ENCODE measurements around the gene DNAH1. TPM values are rescaled to one million over a fixed set of nuclear protein-coding genes. Genes with fewer than 3 reads are reported as not detected.

The DNAH1 gene
- total RNA-seq, 1 donor from 2014 or later: 0.80 TPM

- no peaks in the 10 kb centered on the region for H3K36me3 ChIP-seq
- H2AFZ ChIP-seq (replicated peaks): no peak overlapping the region
- no peak overlapping the region for H3K27ac ChIP-seq
Observed at GRCh38 chr3:52400275-52400793, 84.2 kb downstream of the DNAH1 start.

DNA sequence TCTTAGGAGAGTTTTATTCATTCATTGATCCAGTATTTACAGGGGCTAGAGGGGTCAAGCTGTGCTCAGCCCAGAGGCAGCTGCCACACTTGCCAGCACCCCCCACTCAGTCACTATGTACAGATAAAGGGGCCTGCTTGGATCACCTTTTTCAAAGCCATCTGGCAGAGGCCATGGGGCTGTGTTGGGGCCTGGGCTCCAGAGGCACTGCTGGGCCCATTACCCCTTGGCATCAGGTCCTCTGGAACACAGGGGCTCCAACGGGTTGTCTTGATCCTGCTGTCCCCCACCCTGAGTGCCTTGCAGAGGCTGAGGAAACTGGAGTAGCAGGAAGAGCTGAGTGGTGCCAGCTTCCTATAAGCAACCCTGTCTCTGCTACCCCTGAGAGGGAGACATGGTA lies 84.9 kb downstream of the DNAH1 start:
- Mint-ChIP-seq H3K4me3 (no peak overlapping the region), H3K27ac (no peak overlapping the region), H3K27me3 (ENCODE audit: insufficient read depth, low read depth) (peaks cover 14% of the 10 kb centered on the region), H3K4me1 (no peaks in the 10 kb centered on the region), H3K9me3 (no peaks in the 10 kb centered on the region), H3K36me3 (peaks cover 14% of the 10 kb centered on the region)
- Histone ChIP-seq H3F3A (ENCODE audit: low read depth) (no peaks in the 10 kb centered on the region), H3K9ac (no peak overlapping the region), H3K79me2 (ENCODE audit: low read depth) (no peaks in the 10 kb centered on the region), H3K36me3 (no peaks in the 10 kb centered on the region), H4K20me1 (ENCODE audit: low read depth) (no peaks in the 10 kb centered on the region), H3K27me3 (no peaks in the 10 kb centered on the region), H3K27ac (no peak overlapping the region), H3K4me1 (no peaks in the 10 kb centered on the region), H3K4me3 (no peak overlapping the region), H3K4me2 (no peak overlapping the region), H3K9me3 (ENCODE audit: low read depth) (no peaks in the 10 kb centered on the region), H2AFZ (replicated peaks) (no peak overlapping the region)
- DNase-seq (ENCODE audit: low spot score): no peak
- TF ChIP-seq EZH2phosphoT487 (IDR thresholded peaks at IDR 0.05): no peak
- TF ChIP-seq EZH2 (IDR thresholded peaks at IDR 0.05): no peak

More at GRCh38 chr3:52400275-52400793, 84.2 kb downstream of the DNAH1 start:
- no peak for DNase-seq (ENCODE audit: low spot score)
- Mint-ChIP-seq H3K4me3 (no peak overlapping the region), H3K4me1 (no peaks in the 10 kb centered on the region), H3K27ac (no peak overlapping the region), H3K9me3 (no peaks in the 10 kb centered on the region), H3K27me3 (ENCODE audit: insufficient read depth, low read depth) (peaks cover 14% of the 10 kb centered on the region), H3K36me3 (peaks cover 14% of the 10 kb centered on the region)
- no peaks in the 10 kb centered on the region for H3K4me1 ChIP-seq
- H4K20me1 ChIP-seq (ENCODE audit: low read depth): no peaks in the 10 kb centered on the region
- no peaks in the 10 kb centered on the region for H3F3A ChIP-seq (ENCODE audit: low read depth)
- no peaks in the 10 kb centered on the region for H3K79me2 ChIP-seq (ENCODE audit: low read depth)
- no peak overlapping the region for H3K4me2 ChIP-seq
- no peak overlapping the region for H3K9ac ChIP-seq
- H3K4me3 ChIP-seq: no peak overlapping the region
- no peak for TF ChIP-seq CTCF (IDR thresholded peaks at IDR 0.05)
- TF ChIP-seq EZH2 (IDR thresholded peaks at IDR 0.05): no peak
- TF ChIP-seq EZH2phosphoT487 (IDR thresholded peaks at IDR 0.05): no peak
- no peaks in the 10 kb centered on the region for H3K27me3 ChIP-seq
- no peaks in the 10 kb centered on the region for H3K9me3 ChIP-seq (ENCODE audit: low read depth)

DNA sequence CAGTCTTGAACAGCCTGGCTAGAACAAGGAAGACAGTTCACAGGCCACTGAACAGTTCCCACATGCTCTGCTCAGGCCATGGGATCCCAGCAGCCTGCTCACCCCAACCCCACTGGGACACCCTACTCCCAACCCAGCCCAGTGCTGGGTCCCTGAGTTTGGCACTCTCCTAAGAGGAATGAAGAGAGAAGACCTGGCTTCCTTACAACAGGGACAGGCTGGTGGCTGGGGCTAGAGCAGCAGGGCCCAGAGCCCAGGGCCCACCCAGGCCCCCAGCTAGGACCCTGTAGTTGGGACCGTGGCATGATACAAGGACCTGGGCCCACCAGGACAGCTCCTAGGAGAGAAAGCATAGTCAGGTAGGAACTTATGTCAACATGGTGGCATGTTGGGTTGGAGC lies 85.4 kb downstream of the DNAH1 start:
- no peaks in the 10 kb centered on the region for H3K27me3 ChIP-seq
- H3K79me2 ChIP-seq (ENCODE audit: low read depth): no peaks in the 10 kb centered on the region
- H3K9me3 ChIP-seq (ENCODE audit: low read depth): no peaks in the 10 kb centered on the region
- Mint-ChIP-seq H3K4me1 (no peaks in the 10 kb centered on the region), H3K4me3 (no peak overlapping the region), H3K27ac (no peak overlapping the region), H3K9me3 (no peaks in the 10 kb centered on the region), H3K27me3 (ENCODE audit: insufficient read depth, low read depth) (peaks cover 14% of the 10 kb centered on the region), H3K36me3 (peaks cover 14% of the 10 kb centered on the region)
- H3K36me3 ChIP-seq: no peaks in the 10 kb centered on the region
- H3F3A ChIP-seq (ENCODE audit: low read depth): no peaks in the 10 kb centered on the region
- TF ChIP-seq CTCF (IDR thresholded peaks at IDR 0.05): no peak
- TF ChIP-seq EZH2phosphoT487 (IDR thresholded peaks at IDR 0.05): no peak
- TF ChIP-seq EZH2 (IDR thresholded peaks at IDR 0.05): no peak
- no peak overlapping the region for H3K9ac ChIP-seq
- H3K27ac ChIP-seq: no peak overlapping the region
- DNase-seq (ENCODE audit: low spot score): no peak
- H4K20me1 ChIP-seq (ENCODE audit: low read depth): no peaks in the 10 kb centered on the region
- no peak overlapping the region for H3K4me3 ChIP-seq
- no peaks in the 10 kb centered on the region for H3K4me1 ChIP-seq
- H2AFZ ChIP-seq (replicated peaks): no peak overlapping the region
- no peak overlapping the region for H3K4me2 ChIP-seq

DNA sequence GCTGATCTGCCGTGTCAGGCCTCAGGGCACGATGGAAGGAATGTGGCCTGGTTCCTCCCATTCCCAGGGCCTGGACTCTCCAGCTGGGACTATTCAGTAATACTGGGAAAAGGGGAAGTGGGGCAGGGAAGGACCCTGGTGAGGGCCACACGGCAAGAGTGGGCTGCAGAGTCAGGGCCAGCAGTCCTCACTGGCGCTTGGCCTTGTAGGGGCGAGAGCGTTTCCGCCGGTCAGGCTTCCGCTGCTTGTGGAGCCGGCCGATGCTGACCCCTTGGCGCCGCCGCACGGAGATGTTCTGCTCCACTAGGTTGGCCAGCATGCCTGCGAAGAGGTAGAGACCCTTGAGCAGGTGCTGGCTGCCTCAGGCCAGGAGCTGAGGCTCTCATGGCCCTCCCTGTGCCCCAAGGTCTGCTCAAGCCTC lies 86.0 kb downstream of the DNAH1 start:
- Histone ChIP-seq H3K27ac (no peak overlapping the region), H3K4me1 (no peaks in the 10 kb centered on the region), H4K20me1 (ENCODE audit: low read depth) (no peaks in the 10 kb centered on the region), H3K36me3 (no peaks in the 10 kb centered on the region), H3K9me3 (ENCODE audit: low read depth) (no peaks in the 10 kb centered on the region), H3K9ac (no peak overlapping the region), H3F3A (ENCODE audit: low read depth) (no peaks in the 10 kb centered on the region), H3K4me3 (no peak overlapping the region), H3K79me2 (ENCODE audit: low read depth) (no peaks in the 10 kb centered on the region), H3K4me2 (no peak overlapping the region), H2AFZ (replicated peaks) (no peak overlapping the region), H3K27me3 (no peaks in the 10 kb centered on the region)
- Mint-ChIP-seq H3K27ac (no peak overlapping the region), H3K9me3 (no peaks in the 10 kb centered on the region), H3K4me1 (no peaks in the 10 kb centered on the region), H3K4me3 (no peak overlapping the region), H3K27me3 (ENCODE audit: insufficient read depth, low read depth) (peaks cover 14% of the 10 kb centered on the region), H3K36me3 (peaks cover 17% of the 10 kb centered on the region)
- TF ChIP-seq EZH2 (IDR thresholded peaks at IDR 0.05): no peak
- TF ChIP-seq EZH2phosphoT487 (IDR thresholded peaks at IDR 0.05): no peak
- no peak for TF ChIP-seq CTCF (IDR thresholded peaks at IDR 0.05)
- DNase-seq (ENCODE audit: low spot score): no peak

Data from neural progenitor cell (in vitro differentiated cells).